MM.1S (cell line): ENCODE measurements around the gene DPEP2NB.

Source experiments
- DNase-seq: peaks from one replicate; pipeline ENCODE4 v3.0.0-alpha.2; 2015
- H2AFZ ChIP-seq: fragments of 300-600 bp; sonication (generic); 2 replicates; pipeline ENCODE4 v1.6.0; 2016; ENCODE audit warnings: antibody characterized with exemption, low read length
- H3F3A ChIP-seq: fragments of 300-600 bp; sonication (generic); 2 replicates; pipeline ENCODE4 v1.6.1; 2016; ENCODE audit warnings: mild to moderate bottlenecking, antibody characterized with exemption, low read length, moderate library complexity, mixed read lengths; ENCODE audit not compliant: insufficient read depth
- H3K27ac ChIP-seq: fragments of 300-600 bp; sonication (generic); 2 replicates; pipeline ENCODE4 v1.5.1; 2016; ENCODE audit warnings: mild to moderate bottlenecking, low read length
- H3K27me3 ChIP-seq: fragments of 300-600 bp; sonication (generic); replicated peaks from 2 replicates; pipeline ENCODE4 v1.6.0; 2016; ENCODE audit warnings: low read length; ENCODE audit not compliant: insufficient read depth
- H3K36me3 ChIP-seq: fragments of 300-600 bp; sonication (generic); replicated peaks from 2 replicates; pipeline ENCODE4 v1.6.1; 2016; ENCODE audit warnings: mild to moderate bottlenecking, low read length, mixed read lengths; ENCODE audit not compliant: insufficient read depth
- H3K4me1 ChIP-seq: fragments of 300-600 bp; sonication (generic); 2 replicates; pipeline ENCODE4 v1.6.1; 2016; ENCODE audit warnings: low read length, mixed read lengths
- H3K4me2 ChIP-seq: fragments of 300-600 bp; sonication (generic); 2 replicates; pipeline ENCODE4 v1.6.0; 2016; ENCODE audit warnings: low read depth, low read length
- H3K4me3 ChIP-seq: fragments of 300-600 bp; sonication (generic); 2 replicates; pipeline ENCODE4 v1.5.1; 2016; ENCODE audit warnings: low read length, mixed read lengths
- H3K79me2 ChIP-seq: fragments of 300-600 bp; sonication (generic); 2 replicates; pipeline ENCODE4 v1.6.1; 2016; ENCODE audit warnings: mixed run types, low read length, mixed read lengths
- H3K9ac ChIP-seq: fragments of 300-600 bp; sonication (generic); 2 replicates; pipeline ENCODE4 v1.6.1; 2016; ENCODE audit warnings: low read length, mixed read lengths
- H3K9me2 ChIP-seq: fragments of 300-600 bp; sonication (generic); replicated peaks from 2 replicates; pipeline ENCODE4 v1.6.1; 2016; ENCODE audit warnings: mild to moderate bottlenecking, low read length, mixed read lengths; ENCODE audit not compliant: insufficient read depth
- H3K9me3 ChIP-seq: fragments of 300-600 bp; sonication (generic); replicated peaks from 2 replicates; pipeline ENCODE4 v1.6.1; 2016; ENCODE audit warnings: mild to moderate bottlenecking, low read length, mixed read lengths; ENCODE audit not compliant: insufficient read depth
- H4K20me1 ChIP-seq: fragments of 300-600 bp; sonication (generic); 2 replicates; pipeline ENCODE4 v1.6.1; 2016; ENCODE audit warnings: mild to moderate bottlenecking, low read length, moderate library complexity, mixed read lengths; ENCODE audit not compliant: insufficient read depth
- EZH2 ChIP-seq: fragments of 300-600 bp; sonication (generic); optimal IDR thresholded peaks from 2 replicates; pipeline ENCODE3; 2017; ENCODE audit warnings: low read depth, mild to moderate bottlenecking, antibody characterized with exemption, low read length, mixed read lengths
- EZH2phosphoT487 ChIP-seq: fragments of 300-600 bp; sonication (generic); IDR thresholded peaks from 2 replicates; pipeline ENCODE4 v1.6.1; 2018; ENCODE audit warnings: antibody characterized with exemption, low read length
- TF ChIP-seq, protein P1 (sequence below): fragments of 300-600 bp; sonication (generic); IDR thresholded peaks from 2 replicates; pipeline ENCODE4 v1.5.1; 2016; ENCODE audit warnings: antibody characterized with exemption, low read length, mixed read lengths

DPEP2NB gene

GRCh38 chr16:67964477-67965131, 51.1 kb downstream of the DPEP2NB start:
- Histone ChIP-seq H3K9me3 (no peaks in the 10 kb centered on the region), H3K4me1 (peaks cover 37% of the 10 kb centered on the region), H3F3A (peaks cover 19% of the 10 kb centered on the region), H3K79me2 (peaks cover 22% of the 10 kb centered on the region), H3K27me3 (no peaks in the 10 kb centered on the region), H3K27ac (peak overlapping the region; percentile 23; the same call in 1 of the 2 replicates), H3K9me2 (no peaks in the 10 kb centered on the region), H2AFZ (no peak overlapping the region), H4K20me1 (no peaks in the 10 kb centered on the region), H3K4me3 (no peak overlapping the region), H3K4me2 (peak overlapping the region; percentile 31; the same call in 1 of the 2 replicates), H3K9ac (no peak overlapping the region), H3K36me3 (no peaks in the 10 kb centered on the region)
- no peak for TF ChIP-seq EZH2
- TF ChIP-seq, protein P1, sequence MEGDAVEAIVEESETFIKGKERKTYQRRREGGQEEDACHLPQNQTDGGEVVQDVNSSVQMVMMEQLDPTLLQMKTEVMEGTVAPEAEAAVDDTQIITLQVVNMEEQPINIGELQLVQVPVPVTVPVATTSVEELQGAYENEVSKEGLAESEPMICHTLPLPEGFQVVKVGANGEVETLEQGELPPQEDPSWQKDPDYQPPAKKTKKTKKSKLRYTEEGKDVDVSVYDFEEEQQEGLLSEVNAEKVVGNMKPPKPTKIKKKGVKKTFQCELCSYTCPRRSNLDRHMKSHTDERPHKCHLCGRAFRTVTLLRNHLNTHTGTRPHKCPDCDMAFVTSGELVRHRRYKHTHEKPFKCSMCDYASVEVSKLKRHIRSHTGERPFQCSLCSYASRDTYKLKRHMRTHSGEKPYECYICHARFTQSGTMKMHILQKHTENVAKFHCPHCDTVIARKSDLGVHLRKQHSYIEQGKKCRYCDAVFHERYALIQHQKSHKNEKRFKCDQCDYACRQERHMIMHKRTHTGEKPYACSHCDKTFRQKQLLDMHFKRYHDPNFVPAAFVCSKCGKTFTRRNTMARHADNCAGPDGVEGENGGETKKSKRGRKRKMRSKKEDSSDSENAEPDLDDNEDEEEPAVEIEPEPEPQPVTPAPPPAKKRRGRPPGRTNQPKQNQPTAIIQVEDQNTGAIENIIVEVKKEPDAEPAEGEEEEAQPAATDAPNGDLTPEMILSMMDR: no peak
- no peak for TF ChIP-seq EZH2phosphoT487
- DNase-seq: peak; percentile 70

DNA sequence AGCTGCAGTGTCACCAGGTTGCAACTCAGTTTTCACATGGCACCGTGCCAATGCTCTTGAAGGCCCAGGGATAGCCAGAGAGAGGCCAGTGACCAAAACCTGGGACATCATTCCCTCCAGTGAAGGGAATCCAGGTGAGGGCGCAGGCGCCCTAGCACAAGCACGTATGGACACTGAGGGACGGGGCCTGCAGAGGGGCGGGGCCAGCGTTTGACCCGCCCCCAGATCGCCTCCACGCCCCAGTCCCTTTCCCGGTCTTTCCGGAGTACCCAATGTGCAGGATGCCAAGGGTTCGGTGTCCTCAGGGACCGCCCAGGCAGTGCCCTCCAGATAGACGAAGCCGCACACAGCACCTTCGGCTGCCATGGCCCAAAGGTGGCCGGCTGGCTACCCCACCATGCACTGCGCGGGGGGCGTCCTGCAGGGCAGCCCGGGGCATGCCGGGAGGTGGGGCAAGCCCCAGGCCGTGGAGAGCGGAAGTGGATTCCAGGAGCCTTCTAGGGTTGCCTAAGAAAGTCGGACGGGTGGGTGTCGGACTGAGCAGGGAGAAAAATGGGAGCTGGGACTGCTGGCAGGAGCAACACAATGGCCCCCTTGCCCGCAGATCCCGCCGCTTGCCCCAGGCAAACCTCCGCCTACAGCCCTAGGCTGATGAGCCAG, 51.9 kb downstream of the DPEP2NB start:
- TF ChIP-seq, protein P1: no peak
- TF ChIP-seq EZH2phosphoT487: no peak
- TF ChIP-seq EZH2: no peak
- H3K4me3 ChIP-seq: no peak overlapping the region
- peaks cover 22% of the 10 kb centered on the region for H3K79me2 ChIP-seq
- no peaks in the 10 kb centered on the region for H3K9me3 ChIP-seq
- no peak overlapping the region for H3K4me2 ChIP-seq
- H2AFZ ChIP-seq: no peak overlapping the region
- no peaks in the 10 kb centered on the region for H4K20me1 ChIP-seq
- H3K27ac ChIP-seq: no peak overlapping the region
- peaks cover 16% of the 10 kb centered on the region for H3F3A ChIP-seq
- H3K9me2 ChIP-seq: no peaks in the 10 kb centered on the region
- no peak overlapping the region for H3K9ac ChIP-seq
- H3K4me1 ChIP-seq: peaks cover 37% of the 10 kb centered on the region
- no peak for DNase-seq
- no peaks in the 10 kb centered on the region for H3K27me3 ChIP-seq
- no peaks in the 10 kb centered on the region for H3K36me3 ChIP-seq
